ENCODE data around the gene MYBPC1. TPM values are rescaled to one million over a fixed set of nuclear protein-coding genes. Genes with fewer than 3 reads are reported as not detected.

MYBPC1 gene
- total RNA-seq, 6 donors from 2014 or later: 6.3 TPM; not detected in 5

DNA sequence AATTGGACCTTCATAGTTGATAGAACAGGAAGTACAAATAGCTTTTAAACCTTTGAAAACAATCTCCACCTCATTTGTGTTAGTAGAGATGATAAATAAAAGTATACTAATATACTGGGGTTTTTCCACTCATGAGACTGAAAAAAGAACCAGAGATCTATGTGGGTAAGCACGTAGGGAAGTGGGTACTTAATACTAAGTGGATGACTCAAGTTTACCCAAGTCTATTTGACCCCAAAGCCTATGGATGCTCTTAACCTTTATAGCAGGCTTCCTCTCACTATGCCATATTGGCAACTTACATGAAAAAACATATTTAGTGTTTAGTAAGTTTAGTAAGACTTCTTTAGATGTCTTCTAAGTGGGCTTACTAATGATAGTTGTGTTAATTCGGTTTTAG lies 53.4 kb downstream of the MYBPC1 start:
- no peak overlapping the region for H3K4me3 ChIP-seq
- H3K4me1 ChIP-seq: peaks cover 0 to 10% (median 1%) of the 10 kb centered on the region in 4 donors
- no peaks in the 10 kb centered on the region for H3K36me3 ChIP-seq
- peak in 1 of 4 donors; percentile 24 for TF ChIP-seq EP300 (IDR thresholded peaks at IDR 0.05)
- TF ChIP-seq, protein P1, sequence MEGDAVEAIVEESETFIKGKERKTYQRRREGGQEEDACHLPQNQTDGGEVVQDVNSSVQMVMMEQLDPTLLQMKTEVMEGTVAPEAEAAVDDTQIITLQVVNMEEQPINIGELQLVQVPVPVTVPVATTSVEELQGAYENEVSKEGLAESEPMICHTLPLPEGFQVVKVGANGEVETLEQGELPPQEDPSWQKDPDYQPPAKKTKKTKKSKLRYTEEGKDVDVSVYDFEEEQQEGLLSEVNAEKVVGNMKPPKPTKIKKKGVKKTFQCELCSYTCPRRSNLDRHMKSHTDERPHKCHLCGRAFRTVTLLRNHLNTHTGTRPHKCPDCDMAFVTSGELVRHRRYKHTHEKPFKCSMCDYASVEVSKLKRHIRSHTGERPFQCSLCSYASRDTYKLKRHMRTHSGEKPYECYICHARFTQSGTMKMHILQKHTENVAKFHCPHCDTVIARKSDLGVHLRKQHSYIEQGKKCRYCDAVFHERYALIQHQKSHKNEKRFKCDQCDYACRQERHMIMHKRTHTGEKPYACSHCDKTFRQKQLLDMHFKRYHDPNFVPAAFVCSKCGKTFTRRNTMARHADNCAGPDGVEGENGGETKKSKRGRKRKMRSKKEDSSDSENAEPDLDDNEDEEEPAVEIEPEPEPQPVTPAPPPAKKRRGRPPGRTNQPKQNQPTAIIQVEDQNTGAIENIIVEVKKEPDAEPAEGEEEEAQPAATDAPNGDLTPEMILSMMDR (IDR thresholded peaks at IDR 0.05): no peak
- no peak for TF ChIP-seq POLR2A (IDR thresholded peaks at IDR 0.05)
- TF ChIP-seq POLR2AphosphoS5 (IDR thresholded peaks at IDR 0.05): no peak
- H3K27me3 ChIP-seq: peaks cover 0 to 2% (median 0%) of the 10 kb centered on the region in 4 donors
- no peak overlapping the region for H3K27ac ChIP-seq
- ATAC-seq (ENCODE audit: low FRiP score in 2 of 2) (no peak), DNase-seq (no peak)
- H3K9me3 ChIP-seq: no peaks in the 10 kb centered on the region
- 31 to 45% methylated on average over 2 of the region's 2 CpGs for WGBS, 2 donors

DNA sequence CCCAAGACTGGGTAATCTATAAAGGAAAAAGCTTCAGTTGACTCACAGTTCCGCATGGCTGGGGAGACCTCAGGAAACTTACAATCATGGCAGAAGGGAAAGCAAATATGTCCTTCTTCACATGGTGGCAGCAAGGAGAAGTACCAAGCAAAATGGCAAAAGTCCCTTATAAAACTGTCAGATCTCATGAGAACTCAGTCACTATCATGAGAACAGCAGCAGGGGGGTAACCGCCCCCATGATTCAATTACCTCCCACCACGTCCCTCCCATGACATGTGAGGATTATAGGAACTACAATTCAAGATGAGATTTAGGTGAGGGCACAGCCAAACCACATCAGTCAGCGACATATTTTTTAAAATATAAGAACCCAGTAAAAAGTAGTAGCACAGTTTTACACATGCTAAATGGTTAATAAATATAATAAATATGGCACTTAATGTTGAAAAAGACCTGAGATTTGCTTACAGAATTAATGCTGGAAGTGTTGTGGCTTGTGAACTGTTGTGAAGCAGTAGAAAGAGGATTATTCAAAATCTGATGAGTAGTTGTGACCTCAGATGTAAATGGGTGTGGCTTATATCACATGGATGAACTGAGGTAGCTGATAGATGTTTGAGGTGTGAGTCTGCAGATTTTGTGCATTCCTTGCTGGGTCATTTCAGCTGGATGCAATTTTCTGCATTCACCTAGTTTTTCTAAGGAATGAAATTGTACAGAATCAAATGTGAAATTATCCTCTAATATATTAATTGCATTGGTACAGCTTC lies 55.8 kb downstream of the MYBPC1 start:
- Histone ChIP-seq H3K9me3 (no peaks in the 10 kb centered on the region), H3K27ac (no peak overlapping the region), H3K4me1 (peaks cover 0 to 10% (median 1%) of the 10 kb centered on the region in 4 donors), H3K36me3 (no peaks in the 10 kb centered on the region), H3K4me3 (no peak overlapping the region), H3K27me3 (no peaks in the 10 kb centered on the region)
- TF ChIP-seq POLR2A (IDR thresholded peaks at IDR 0.05): no peak
- no peak for TF ChIP-seq POLR2AphosphoS5 (IDR thresholded peaks at IDR 0.05)
- TF ChIP-seq, protein P1 (IDR thresholded peaks at IDR 0.05): no peak
- ATAC-seq (ENCODE audit: low FRiP score in 2 of 2): no peak
- DNase-seq: no peak
- WGBS, 2 donors: 60 to 76% methylated on average over 4 of the region's 4 CpGs

GRCh38 chr12:101653030-101653429 lies 58.3 kb downstream of the MYBPC1 start:
- Histone ChIP-seq H3K4me3 (no peak overlapping the region), H3K27ac (no peak overlapping the region), H3K27me3 (no peaks in the 10 kb centered on the region), H3K9me3 (no peaks in the 10 kb centered on the region), H3K4me1 (peaks cover 0 to 4% (median 0%) of the 10 kb centered on the region in 4 donors), H3K36me3 (no peaks in the 10 kb centered on the region)
- no peak for ATAC-seq (ENCODE audit: low FRiP score in 2 of 2)
- WGBS, 2 donors: 73 to 75% methylated on average over 3 of the region's 3 CpGs
- DNase-seq: no peak
- TF ChIP-seq, protein P1 (IDR thresholded peaks at IDR 0.05): no peak
- TF ChIP-seq EP300 (IDR thresholded peaks at IDR 0.05): no peak
- no peak for TF ChIP-seq POLR2A (IDR thresholded peaks at IDR 0.05)
- no peak for TF ChIP-seq POLR2AphosphoS5 (IDR thresholded peaks at IDR 0.05)

DNA sequence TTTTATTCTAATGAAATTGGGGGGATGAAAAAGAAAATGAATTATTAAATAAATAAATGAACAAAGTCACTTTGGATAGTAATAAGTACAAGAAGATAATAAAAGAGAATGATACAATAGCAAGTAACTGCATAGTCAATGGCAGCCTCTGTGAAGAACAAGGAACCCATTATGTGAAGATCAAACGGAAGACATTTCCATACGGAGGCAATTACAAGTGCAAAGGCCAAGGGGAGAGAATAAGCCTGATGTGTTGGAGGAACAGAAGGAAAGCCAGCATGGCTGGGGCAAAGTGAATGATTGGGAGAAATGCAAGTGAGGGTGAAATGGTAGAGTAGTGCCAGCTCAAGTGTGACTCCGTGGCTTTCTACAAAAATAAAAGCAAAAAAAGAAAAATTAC lies 58.7 kb downstream of the MYBPC1 start:
- Histone ChIP-seq H3K27me3 (no peaks in the 10 kb centered on the region), H3K4me1 (no peaks in the 10 kb centered on the region), H3K36me3 (no peaks in the 10 kb centered on the region), H3K27ac (no peak overlapping the region), H3K9me3 (no peaks in the 10 kb centered on the region), H3K4me3 (no peak overlapping the region)
- ATAC-seq (ENCODE audit: low FRiP score in 2 of 2): no peak
- no peak for DNase-seq
- 65 to 75% methylated on average over 3 of the region's 3 CpGs for whole genome bisulfite sequencing, 2 donors
- no peak for TF ChIP-seq POLR2AphosphoS5 (IDR thresholded peaks at IDR 0.05)
- TF ChIP-seq EP300 (IDR thresholded peaks at IDR 0.05): no peak
- TF ChIP-seq POLR2A (IDR thresholded peaks at IDR 0.05): no peak
- TF ChIP-seq, protein P1 (IDR thresholded peaks at IDR 0.05): no peak

DNA sequence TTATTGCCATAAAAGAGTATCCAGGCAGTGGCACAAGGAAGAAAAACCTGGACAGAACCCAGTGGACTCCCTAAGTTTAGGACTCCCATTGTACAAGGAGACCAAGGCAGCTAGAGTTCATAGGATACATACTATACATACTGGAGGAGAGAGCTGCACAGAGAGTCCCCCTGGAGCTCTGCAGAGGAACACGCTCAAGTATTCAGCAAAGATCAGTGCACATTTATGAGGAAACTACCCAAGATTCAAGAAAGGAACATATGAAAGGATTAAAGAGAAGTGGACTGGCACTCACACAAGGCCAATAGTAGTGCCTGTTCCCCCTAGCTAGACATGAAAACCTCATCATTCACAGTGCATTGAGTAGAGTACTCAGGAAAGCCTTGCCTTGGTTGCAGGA lies 59.7 kb downstream of the MYBPC1 start:
- no peaks in the 10 kb centered on the region for H3K27me3 ChIP-seq
- DNase-seq (no peak), ATAC-seq (ENCODE audit: low FRiP score in 2 of 2) (no peak)
- H3K4me3 ChIP-seq: no peak overlapping the region
- no peak overlapping the region for H3K27ac ChIP-seq
- TF ChIP-seq, protein P1 (IDR thresholded peaks at IDR 0.05): no peak
- TF ChIP-seq POLR2AphosphoS5 (IDR thresholded peaks at IDR 0.05) (no peak), POLR2A (IDR thresholded peaks at IDR 0.05) (no peak), EP300 (IDR thresholded peaks at IDR 0.05) (no peak)
- 83 to 93% methylated on average over 1 of the region's 1 CpG for WGBS, 2 donors
- H3K36me3 ChIP-seq: no peaks in the 10 kb centered on the region
- no peaks in the 10 kb centered on the region for H3K9me3 ChIP-seq
- no peaks in the 10 kb centered on the region for H3K4me1 ChIP-seq

Data from upper lobe of left lung (tissue), 6 donors.